OCI-LY1 (cell line): ENCODE measurements around the gene NINJ2.

Source experiments
- EZH2 ChIP-seq: fragments of 200-600 bp; sonication (generic), shearing (Covaris generic); IDR thresholded peaks from 2 replicates; pipeline ENCODE4 v1.8.0; 2017; ENCODE audit warnings: borderline replicate concordance, mixed run types, mild to moderate bottlenecking, antibody characterized with exemption, low read length, moderate library complexity, mixed read lengths
- TF ChIP-seq, protein P1 (sequence below): fragments of 200-600 bp; sonication (generic), shearing (Covaris generic); IDR thresholded peaks from 2 replicates; pipeline ENCODE4 v1.5.1; 2017; ENCODE audit warnings: mild to moderate bottlenecking, antibody characterized with exemption, low read length, moderate library complexity, mixed read lengths

DNA sequence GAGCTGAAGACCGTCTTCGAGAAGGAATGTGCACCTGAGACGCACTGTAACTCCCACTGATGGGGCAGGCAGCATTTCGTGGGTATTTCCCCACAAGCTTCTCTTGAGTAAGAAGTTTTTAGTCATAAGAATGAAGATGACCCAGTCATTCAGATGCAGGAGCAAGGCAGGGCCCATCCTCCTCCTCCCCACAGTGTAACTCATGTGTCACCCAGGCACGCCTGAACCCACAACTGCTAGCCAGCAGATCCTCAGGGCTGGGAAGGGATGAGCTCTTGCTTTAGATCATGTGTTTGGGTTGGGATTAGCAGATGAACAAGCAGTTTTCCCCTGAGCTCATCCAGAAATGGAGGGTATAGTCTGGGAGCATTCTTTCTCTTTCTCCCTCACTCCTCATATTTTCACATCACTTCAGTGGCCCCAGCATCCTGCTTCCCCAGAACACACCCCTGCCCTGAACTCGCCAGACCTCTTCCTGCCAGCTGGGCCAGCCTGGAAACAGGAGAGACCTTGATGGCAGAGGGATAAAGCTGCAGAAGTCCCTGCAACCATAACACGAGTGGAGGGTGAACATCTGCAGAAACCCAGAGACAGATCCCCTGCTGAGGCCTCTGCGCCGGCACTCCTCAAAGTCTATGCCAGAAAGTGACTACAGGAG, 130.2 kb downstream of the NINJ2 start:
- TF ChIP-seq, protein P1, sequence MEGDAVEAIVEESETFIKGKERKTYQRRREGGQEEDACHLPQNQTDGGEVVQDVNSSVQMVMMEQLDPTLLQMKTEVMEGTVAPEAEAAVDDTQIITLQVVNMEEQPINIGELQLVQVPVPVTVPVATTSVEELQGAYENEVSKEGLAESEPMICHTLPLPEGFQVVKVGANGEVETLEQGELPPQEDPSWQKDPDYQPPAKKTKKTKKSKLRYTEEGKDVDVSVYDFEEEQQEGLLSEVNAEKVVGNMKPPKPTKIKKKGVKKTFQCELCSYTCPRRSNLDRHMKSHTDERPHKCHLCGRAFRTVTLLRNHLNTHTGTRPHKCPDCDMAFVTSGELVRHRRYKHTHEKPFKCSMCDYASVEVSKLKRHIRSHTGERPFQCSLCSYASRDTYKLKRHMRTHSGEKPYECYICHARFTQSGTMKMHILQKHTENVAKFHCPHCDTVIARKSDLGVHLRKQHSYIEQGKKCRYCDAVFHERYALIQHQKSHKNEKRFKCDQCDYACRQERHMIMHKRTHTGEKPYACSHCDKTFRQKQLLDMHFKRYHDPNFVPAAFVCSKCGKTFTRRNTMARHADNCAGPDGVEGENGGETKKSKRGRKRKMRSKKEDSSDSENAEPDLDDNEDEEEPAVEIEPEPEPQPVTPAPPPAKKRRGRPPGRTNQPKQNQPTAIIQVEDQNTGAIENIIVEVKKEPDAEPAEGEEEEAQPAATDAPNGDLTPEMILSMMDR, result no peak
- TF ChIP-seq EZH2, result no peak
